IMR-90 (cell line): Measurements from ENCODE around the gene EIF2B5. TPM values are rescaled to one million over a fixed set of nuclear protein-coding genes. Genes with fewer than 3 reads are reported as not detected.

Source experiments
- ATAC-seq: fragments of 200-7000 bp; cut with Tn5 transposase; 2 replicates; pipeline ENCODE4 v1.9.1; 2020; ENCODE audit warnings: low read depth, mild to moderate bottlenecking, moderate library complexity
- BruUV-seq: library from RNA; stranded (reverse); fragments of 400-500 nt; replicated peaks from 2 replicates; lab custom pipeline; 2021; lab: Mats Ljungman, UMichigan
- CTCF ChIA-PET: fragments of 300-600 bp; formaldehyde crosslinking; extraction: SDS; loops from one replicate; lab custom pipeline; 2021; ENCODE audit warnings: antibody characterized with exemption; lab: Yijun Ruan, JAX
- POLR2A ChIA-PET: fragments of 300-600 bp; sonication (Branson Sonifier 250); formaldehyde crosslinking; loops from one replicate; lab custom pipeline; 2022; ENCODE audit warnings: antibody characterized with exemption; ENCODE audit not compliant: unreplicated experiment; lab: Charles Lee
- DNase-seq: peaks from one replicate; pipeline ENCODE4 v3.0.0; 2013
- H2AFZ ChIP-seq: replicated peaks from 2 replicates; pipeline ENCODE3; 2013; ENCODE audit warnings: low read length, mild to moderate bottlenecking; ENCODE audit not compliant: poor library complexity
- H2AK5ac ChIP-seq: 2 replicates; pipeline ENCODE4 v1.6.1; 2013; ENCODE audit warnings: low read depth, low read length, inconsistent platforms
- H2AK9ac ChIP-seq: replicated peaks from 2 replicates; pipeline ENCODE3; 2013; ENCODE audit warnings: mild to moderate bottlenecking, low read depth, low read length, moderate library complexity; ENCODE audit not compliant: poor library complexity
- H2BK120ac ChIP-seq: 2 replicates; pipeline ENCODE4 v1.6.1; 2013; ENCODE audit warnings: low read depth, low read length, inconsistent platforms
- H2BK15ac ChIP-seq: 3 replicates; pipeline ENCODE4 v1.6.1; 2013; ENCODE audit warnings: low read depth, low read length, inconsistent platforms
- H2BK20ac ChIP-seq: 2 replicates; pipeline ENCODE4 v1.6.1; 2013; ENCODE audit warnings: low read depth, mild to moderate bottlenecking, inconsistent platforms, low read length, moderate library complexity
- H2BK5ac ChIP-seq: 2 replicates; pipeline ENCODE4 v1.6.1; 2013; ENCODE audit warnings: mild to moderate bottlenecking, low read depth, low read length, inconsistent platforms; ENCODE audit not compliant: poor library complexity, severe bottlenecking
- H3K14ac ChIP-seq: replicated peaks from 2 replicates; pipeline ENCODE4 v1.6.1; 2013; ENCODE audit warnings: low read depth, low read length, inconsistent platforms
- H3K18ac ChIP-seq: 2 replicates; pipeline ENCODE4 v1.6.1; 2013; ENCODE audit warnings: low read depth, low read length, control low read depth
- H3K23ac ChIP-seq: 2 replicates; pipeline ENCODE4 v1.6.1; 2013; ENCODE audit warnings: low read depth, low read length, inconsistent platforms
- H3K27ac ChIP-seq: 2 replicates; pipeline ENCODE4 v1.5.1; 2013; ENCODE audit warnings: mild to moderate bottlenecking, control low read depth, low read length; ENCODE audit not compliant: insufficient read depth
- H3K27me3 ChIP-seq: 2 replicates; pipeline ENCODE4 v1.6.1; 2013; ENCODE audit warnings: low read length; ENCODE audit not compliant: control insufficient read depth, insufficient read depth
- H3K36me3 ChIP-seq: 2 replicates; pipeline ENCODE4 v1.6.1; 2013; ENCODE audit warnings: low read length, mixed read lengths; ENCODE audit not compliant: control insufficient read depth, insufficient read depth
- H3K4ac ChIP-seq: 2 replicates; pipeline ENCODE4 v1.6.1; 2013; ENCODE audit warnings: low read depth, low read length, inconsistent platforms
- H3K4me1 ChIP-seq: 2 replicates; pipeline ENCODE4 v1.6.1; 2013; ENCODE audit warnings: low read length, mixed read lengths; ENCODE audit not compliant: control insufficient read depth, insufficient read depth
- H3K4me2 ChIP-seq: 2 replicates; pipeline ENCODE4 v1.6.1; 2013; ENCODE audit warnings: low read depth, mild to moderate bottlenecking, control low read depth, low read length, moderate library complexity
- H3K4me3 ChIP-seq: 2 replicates; pipeline ENCODE4 v1.5.1; 2013; ENCODE audit warnings: low read depth, mild to moderate bottlenecking, control low read depth, low read length, moderate library complexity; ENCODE audit not compliant: insufficient read depth
- H3K56ac ChIP-seq: 2 replicates; pipeline ENCODE4 v1.6.1; 2013; ENCODE audit warnings: low read length, inconsistent platforms; ENCODE audit not compliant: insufficient read depth; ENCODE audit errors: extremely low read depth
- H3K79me1 ChIP-seq, 2 experiments: 2 replicates each; pipeline ENCODE4 v1.6.1; 2013; ENCODE audit warnings: low read length in 2 of 2, inconsistent platforms in 1 of 2, low read depth in 1 of 2
- H3K9ac ChIP-seq: 2 replicates; pipeline ENCODE4 v1.6.1; 2013; ENCODE audit warnings: low read depth, low read length, control low read depth
- H3K9me1 ChIP-seq: 2 replicates; pipeline ENCODE4 v1.6.1; 2013; ENCODE audit warnings: low read length, inconsistent platforms; ENCODE audit not compliant: insufficient read depth
- H3K9me3 ChIP-seq: 2 replicates; pipeline ENCODE4 v1.6.1; 2013; ENCODE audit warnings: low read length; ENCODE audit not compliant: control insufficient read depth, insufficient read depth
- H4K20me1 ChIP-seq: 2 replicates; pipeline ENCODE4 v1.6.1; 2013; ENCODE audit warnings: low read length, inconsistent platforms; ENCODE audit not compliant: insufficient read depth
- H4K5ac ChIP-seq: 2 replicates; pipeline ENCODE4 v1.6.1; 2013; ENCODE audit warnings: mild to moderate bottlenecking, low read depth, low read length, control low read depth
- H4K8ac ChIP-seq, 2 experiments: 2 replicates each; pipeline ENCODE4 v1.6.1; 2013; ENCODE audit warnings: low read depth in 2 of 2, low read length in 2 of 2, control low read depth in 1 of 2, inconsistent platforms in 1 of 2
- H4K91ac ChIP-seq: 2 replicates; pipeline ENCODE4 v1.6.1; 2013; ENCODE audit warnings: low read depth, low read length, inconsistent platforms; ENCODE audit not compliant: insufficient read depth
- CHD1 ChIP-seq: IDR thresholded peaks from 2 replicates; pipeline ENCODE4 v1.6.1; 2012; ENCODE audit warnings: low read depth, low read length, improper control_type of control experiment
- MAFK ChIP-seq: IDR thresholded peaks from 2 replicates; pipeline ENCODE4 v1.6.1; 2012; ENCODE audit warnings: low read depth, low read length, improper control_type of control experiment
- POLR2A ChIP-seq: IDR thresholded peaks from 2 replicates; pipeline ENCODE4 v1.6.1; 2012; ENCODE audit warnings: mild to moderate bottlenecking, low read depth, low read length
- RCOR1 ChIP-seq: IDR thresholded peaks from 2 replicates; pipeline ENCODE4 v1.6.1; 2012; ENCODE audit warnings: mild to moderate bottlenecking, low read length, improper control_type of control experiment; ENCODE audit not compliant: insufficient replicate concordance
- RFX5 ChIP-seq: IDR thresholded peaks from 2 replicates; pipeline ENCODE4 v1.8.0; 2012; ENCODE audit warnings: low read depth, mild to moderate bottlenecking, low read length, moderate library complexity
- SMC3 ChIP-seq: fragments of 150-350 bp; IDR thresholded peaks from 2 replicates; pipeline ENCODE4 v1.6.1; 2016; ENCODE audit warnings: low read depth, mild to moderate bottlenecking, antibody characterized with exemption, low read length, moderate library complexity
- WGBS, 2 experiments: methylation state at CpG; one replicate each; pipeline versions ENCODE4 v1.1.5 to v1.1.7; 2013; ENCODE audit warnings: missing lambda C conversion rate in 2 of 2; ENCODE audit not compliant: insufficient read length in 1 of 2; ENCODE audit errors: extremely low coverage in 2 of 2; 5-methylcytosine and 5-hydroxymethylcytosine counted together
- dilution Hi-C: fragments of 300-500 bp; cut with HindIII; formaldehyde crosslinking; loops from one replicate; pipeline ENCODE4 v1.14.3; 2018; ENCODE audit warnings: low sequenced_read_pairs; ENCODE audit not compliant: unreplicated experiment
- in situ Hi-C: fragments of 300-500 bp; cut with MboI; formaldehyde crosslinking; loops from 3 replicates; pipeline ENCODE4 v1.14.3; 2019; ENCODE audit warnings: low sequenced_read_pairs, inconsistent platforms, mixed read lengths
- intact Hi-C: fragments of 100-400 bp; cut with micrococcal nuclease; formaldehyde crosslinking; loops from 2 replicates; pipeline ENCODE4 v1.10.0; 2022
- polyA plus RNA-seq, 3 experiments: library from polyadenylated mRNA; depleted of rRNA; stranded (reverse); fragments of >200 nt; gene quantifications; 2 replicates each; pipeline ENCODE4 v1.2.3, GENCODE V29; 2012; ENCODE audit warnings: low replicate concordance in 1 of 3
- total RNA-seq: library from RNA; depleted of rRNA; stranded (reverse); fragments of >200 nt; gene quantifications from 2 replicates; pipeline ENCODE4 v1.2.3, GENCODE V29; 2012
- TF ChIP-seq, protein P1 (sequence below): fragments of 150-350 bp; IDR thresholded peaks from 2 replicates; pipeline ENCODE4 v1.6.1; 2016; ENCODE audit warnings: low read depth, mild to moderate bottlenecking, low read length, moderate library complexity, borderline replicate concordance
- TF ChIP-seq, protein P2 (sequence below): conservative IDR thresholded peaks from 2 replicates; pipeline ENCODE4 v1.5.1; 2012; ENCODE audit warnings: mild to moderate bottlenecking, low read depth, low read length, improper control_type of control experiment

EIF2B5 gene
- total and polyA plus RNA-seq, 2 of the 4 experiments (the other 2 are of a cell fraction), result 31.7 to 37.6 TPM

DNA sequence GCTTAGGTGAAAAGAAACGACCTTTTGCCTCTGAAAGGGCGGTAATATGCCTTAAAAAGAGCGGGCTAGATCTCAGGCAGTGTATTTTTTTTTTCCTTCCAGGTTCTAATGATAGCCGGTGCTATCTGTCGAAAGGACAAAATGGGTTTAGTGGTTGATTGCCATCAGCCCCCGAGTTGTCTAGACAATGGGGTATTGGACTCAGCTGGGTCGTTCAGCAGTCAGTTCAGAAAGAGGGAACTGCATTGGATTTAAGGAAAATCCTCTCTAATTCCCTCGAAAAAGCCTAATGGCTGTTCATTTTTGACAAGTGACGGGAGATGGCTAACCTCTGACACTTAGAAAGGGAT, 728 bp downstream of the EIF2B5 start:
- CTCF ChIA-PET, result no interaction called here
- Histone ChIP-seq H3K9ac (peak overlapping the region; percentile 95), H4K20me1 (peaks cover 3% of the 10 kb centered on the region; the same call in 1 of the 2 replicates), H4K8ac (peak overlapping the region; percentile 57 to 86; a peak in 3 of 4 replicates), H4K91ac (peak overlapping the region; percentile 47; the same call in 1 of the 2 replicates), H3K23ac (peak overlapping the region; percentile 91), H2AK9ac (peak overlapping the region; percentile 95), H3K4me1 (no peaks in the 10 kb centered on the region; the same call in 1 of the 2 replicates), H3K4ac (peak overlapping the region; percentile 91), H4K5ac (peak overlapping the region; percentile 78), H3K27me3 (no peaks in the 10 kb centered on the region), H3K4me3 (peak overlapping the region; percentile 91), H3K79me1 (peaks cover 13 to 47% of the 10 kb centered on the region in 2 experiments), H3K9me3 (no peaks in the 10 kb centered on the region), H3K9me1 (peaks cover 7% of the 10 kb centered on the region), H2BK120ac (no peak overlapping the region), H3K56ac (peak overlapping the region; percentile 64; the same call in 1 of the 2 replicates), H3K27ac (peak overlapping the region; percentile 87), H3K36me3 (peaks cover 10% of the 10 kb centered on the region), H2AFZ (peak overlapping the region; percentile 98), H2BK15ac (no peak overlapping the region), H2AK5ac (peak overlapping the region; percentile 35), H3K14ac (peak overlapping the region; percentile 72), H2BK5ac (no peak overlapping the region), H3K4me2 (peak overlapping the region; percentile 64), H3K18ac (no peak overlapping the region), H2BK20ac (no peak overlapping the region)
- POLR2A ChIA-PET, result no interaction called here
- DNase-seq (no peak), ATAC-seq (no peak)
- dilution Hi-C loops, result no loop called here
- BruUV-seq, result no TSS peak
- in situ Hi-C loops, result no loop called here
- WGBS, 2 experiments, result 0% methylated on average over 3 of the region's 9 CpGs; no CpG with 5 or more reads in 1 of the 2 experiments
- TF ChIP-seq, protein P1, sequence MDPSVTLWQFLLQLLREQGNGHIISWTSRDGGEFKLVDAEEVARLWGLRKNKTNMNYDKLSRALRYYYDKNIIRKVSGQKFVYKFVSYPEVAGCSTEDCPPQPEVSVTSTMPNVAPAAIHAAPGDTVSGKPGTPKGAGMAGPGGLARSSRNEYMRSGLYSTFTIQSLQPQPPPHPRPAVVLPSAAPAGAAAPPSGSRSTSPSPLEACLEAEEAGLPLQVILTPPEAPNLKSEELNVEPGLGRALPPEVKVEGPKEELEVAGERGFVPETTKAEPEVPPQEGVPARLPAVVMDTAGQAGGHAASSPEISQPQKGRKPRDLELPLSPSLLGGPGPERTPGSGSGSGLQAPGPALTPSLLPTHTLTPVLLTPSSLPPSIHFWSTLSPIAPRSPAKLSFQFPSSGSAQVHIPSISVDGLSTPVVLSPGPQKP, result no peak
- TF ChIP-seq MAFK (no peak), RFX5 (no peak), RCOR1 (no peak), SMC3 (no peak), CHD1 (no peak), POLR2A (no peak)
- TF ChIP-seq, protein P2, sequence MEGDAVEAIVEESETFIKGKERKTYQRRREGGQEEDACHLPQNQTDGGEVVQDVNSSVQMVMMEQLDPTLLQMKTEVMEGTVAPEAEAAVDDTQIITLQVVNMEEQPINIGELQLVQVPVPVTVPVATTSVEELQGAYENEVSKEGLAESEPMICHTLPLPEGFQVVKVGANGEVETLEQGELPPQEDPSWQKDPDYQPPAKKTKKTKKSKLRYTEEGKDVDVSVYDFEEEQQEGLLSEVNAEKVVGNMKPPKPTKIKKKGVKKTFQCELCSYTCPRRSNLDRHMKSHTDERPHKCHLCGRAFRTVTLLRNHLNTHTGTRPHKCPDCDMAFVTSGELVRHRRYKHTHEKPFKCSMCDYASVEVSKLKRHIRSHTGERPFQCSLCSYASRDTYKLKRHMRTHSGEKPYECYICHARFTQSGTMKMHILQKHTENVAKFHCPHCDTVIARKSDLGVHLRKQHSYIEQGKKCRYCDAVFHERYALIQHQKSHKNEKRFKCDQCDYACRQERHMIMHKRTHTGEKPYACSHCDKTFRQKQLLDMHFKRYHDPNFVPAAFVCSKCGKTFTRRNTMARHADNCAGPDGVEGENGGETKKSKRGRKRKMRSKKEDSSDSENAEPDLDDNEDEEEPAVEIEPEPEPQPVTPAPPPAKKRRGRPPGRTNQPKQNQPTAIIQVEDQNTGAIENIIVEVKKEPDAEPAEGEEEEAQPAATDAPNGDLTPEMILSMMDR, result no peak
- intact Hi-C loops, result loop anchor here (2.0 kb wide), 1 partner anchor 113 kb away; the partner anchor contains the start of genes ALG3 and EEF1AKMT4
